ENCODE data around the gene LY9.
"Not testable (repeated sequence)": the region's sequence is repeated elsewhere in the genome, so short reads cannot be mapped to it uniquely, and the experiment has no call there.

Gene LY9

DNA sequence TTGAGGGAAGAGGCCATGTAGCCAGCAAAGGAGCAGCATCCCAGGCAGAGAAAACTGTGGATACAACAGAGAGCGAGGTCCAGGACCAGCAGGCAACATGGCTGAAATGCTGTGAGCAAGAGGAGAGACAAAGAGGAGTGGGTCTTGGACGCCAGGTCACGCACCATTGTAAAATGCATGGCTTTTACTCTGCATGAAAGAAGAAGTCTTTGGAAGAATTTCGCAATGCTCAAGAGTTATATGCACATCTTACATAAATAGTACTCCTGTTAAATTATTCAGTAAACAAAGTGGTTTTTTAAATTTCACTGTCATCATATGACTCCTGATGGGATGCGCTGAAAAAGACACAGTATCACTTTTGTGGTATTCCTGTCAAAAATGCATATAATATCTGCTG lies 63.2 kb downstream of the LY9 start:
- no peak for DNase-seq
- CTCF ChIA-PET: interaction anchor here (1.0 to 1.1 kb wide), 2 partner anchors 15 to 25 kb away, joined by 4 read pairs; no protein-coding TSS in a partner anchor
- Mint-ChIP-seq H3K9me3 (no peaks in the 10 kb centered on the region), H3K4me3 (no peak overlapping the region), H3K4me1 (peaks cover 15% of the 10 kb centered on the region), H3K36me3 (no peaks in the 10 kb centered on the region), H3K27ac (no peak overlapping the region), H3K27me3 (peaks cover 17% of the 10 kb centered on the region)

DNA sequence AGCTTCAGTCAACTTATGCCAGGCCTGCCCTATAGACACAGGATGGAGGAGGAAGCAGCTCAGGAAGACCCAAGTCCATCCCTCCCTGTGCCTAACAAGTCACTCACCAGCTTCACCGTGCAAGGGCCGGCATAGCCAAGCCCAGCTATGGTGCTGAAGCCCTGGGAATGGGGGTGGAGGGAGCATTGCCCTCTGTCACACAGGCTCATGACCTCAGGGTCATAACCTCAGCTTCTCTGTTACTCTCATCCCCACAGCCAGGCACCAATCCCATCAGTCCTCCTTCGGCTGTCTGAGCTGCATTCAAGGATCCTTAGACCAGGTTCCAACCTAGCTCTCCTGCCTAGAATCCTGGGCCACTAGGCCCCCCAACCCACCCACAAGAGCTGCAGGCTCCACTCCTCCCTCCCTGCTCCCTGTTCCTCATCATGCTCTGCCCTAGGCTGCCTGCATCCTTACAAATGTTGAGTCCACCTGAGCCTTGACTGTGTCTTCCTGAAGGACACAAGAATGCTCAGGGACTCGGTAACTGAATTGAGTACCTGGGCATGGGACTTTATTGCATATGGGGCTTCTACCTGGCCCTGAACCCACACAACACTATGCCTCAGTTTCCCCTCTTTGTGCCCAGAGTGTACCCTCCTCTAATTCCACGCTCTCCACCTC lies 65.0 kb downstream of the LY9 start:
- no peak for DNase-seq
- Mint-ChIP-seq H3K36me3 (no peaks in the 10 kb centered on the region), H3K4me1 (peaks cover 15% of the 10 kb centered on the region), H3K9me3 (no peaks in the 10 kb centered on the region), H3K4me3 (no peak overlapping the region), H3K27me3 (peaks cover 20% of the 10 kb centered on the region), H3K27ac (no peak overlapping the region)
- CTCF ChIA-PET: interaction anchor here (0.8 to 5.3 kb wide), 3 partner anchors 16 to 90 kb away, joined by 3 to 28 read pairs (median 23); no protein-coding TSS in a partner anchor

- DNase-seq: peak; percentile 44
- H3K36me3 Mint-ChIP-seq: no peaks in the 10 kb centered on the region
Measured at GRCh38 chr1:160862203-160863060, 66.5 kb downstream of the LY9 start, which contains the start of gene CD244. TSS of gene CD244 (minus strand) at chr1:160862887. CDS start at chr1:160862677, 210 bp downstream.

DNA sequence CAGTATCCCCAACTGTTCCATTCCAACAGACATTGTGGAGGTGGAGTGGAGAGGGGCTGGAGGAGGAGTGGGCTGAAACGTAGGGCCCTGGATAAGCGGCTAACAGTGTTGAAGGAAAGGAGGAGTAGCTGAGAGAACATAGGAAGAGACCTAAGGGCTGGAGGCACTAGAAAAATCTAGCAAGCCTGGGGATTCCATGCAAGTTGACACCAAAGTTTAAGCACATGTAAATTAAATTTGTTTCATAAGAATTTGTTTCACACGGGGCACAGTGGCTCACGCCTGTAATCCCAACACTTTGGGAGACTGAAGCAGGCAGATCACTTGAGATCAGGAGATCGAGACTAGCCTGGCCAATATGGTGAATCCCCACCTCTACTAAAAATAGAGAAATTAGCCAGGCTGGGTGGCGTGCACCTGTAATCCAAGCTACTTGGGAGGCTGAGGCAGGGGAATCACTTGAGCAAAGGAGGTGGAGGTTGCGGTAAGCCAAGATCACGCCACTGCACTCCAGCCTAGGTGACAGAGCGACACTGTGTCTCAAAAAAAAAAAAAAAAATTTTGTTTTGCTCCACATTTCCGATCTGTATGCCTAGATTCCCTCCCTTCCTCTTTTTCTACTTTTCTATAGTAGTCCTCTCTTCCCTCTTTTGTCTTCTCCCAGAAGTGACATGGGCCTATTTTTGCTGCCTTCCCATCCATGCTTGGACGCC lies 67.2 kb downstream of the LY9 start:
- Mint-ChIP-seq H3K4me3 (no peak overlapping the region), H3K27me3 (peaks cover 20% of the 10 kb centered on the region), H3K36me3 (no peaks in the 10 kb centered on the region), H3K4me1 (peaks cover 15% of the 10 kb centered on the region), H3K27ac (no peak overlapping the region), H3K9me3 (no peaks in the 10 kb centered on the region)
- no peak for DNase-seq
- CTCF ChIA-PET: interaction anchor here (1.3 to 5.3 kb wide), 4 partner anchors 14 to 89 kb away, joined by 5 to 28 read pairs (median 15); no protein-coding TSS in a partner anchor

More at GRCh38 chr1:160862203-160863060, 66.5 kb downstream of the LY9 start, which contains the start of gene CD244:
- peaks cover 20% of the 10 kb centered on the region for H3K27me3 Mint-ChIP-seq
- H3K9me3 Mint-ChIP-seq: no peaks in the 10 kb centered on the region
- no peak within 1 kb of the TSS for H3K27ac Mint-ChIP-seq
- CTCF ChIA-PET: interaction anchor here (1.3 to 5.3 kb wide), 3 partner anchors 15 to 89 kb away, joined by 5 to 28 read pairs (median 23); no protein-coding TSS in a partner anchor
- H3K4me3 Mint-ChIP-seq: no peak within 1 kb of the TSS
- H3K4me1 Mint-ChIP-seq: peaks cover 15% of the 10 kb centered on the region

GRCh38 chr1:160863774-160864131 lies 67.8 kb downstream of the LY9 start:
- H3K27me3 Mint-ChIP-seq: peaks cover 20% of the 10 kb centered on the region
- H3K4me3 Mint-ChIP-seq: no peak overlapping the region
- H3K27ac Mint-ChIP-seq: no peak overlapping the region
- DNase-seq: no peak
- peaks cover 15% of the 10 kb centered on the region for H3K4me1 Mint-ChIP-seq
- no peaks in the 10 kb centered on the region for H3K9me3 Mint-ChIP-seq
- no peaks in the 10 kb centered on the region for H3K36me3 Mint-ChIP-seq
- CTCF ChIA-PET: interaction anchor here (1.3 to 5.3 kb wide), 2 partner anchors 13 to 29 kb away, joined by 7 to 28 read pairs; no protein-coding TSS in a partner anchor

DNA sequence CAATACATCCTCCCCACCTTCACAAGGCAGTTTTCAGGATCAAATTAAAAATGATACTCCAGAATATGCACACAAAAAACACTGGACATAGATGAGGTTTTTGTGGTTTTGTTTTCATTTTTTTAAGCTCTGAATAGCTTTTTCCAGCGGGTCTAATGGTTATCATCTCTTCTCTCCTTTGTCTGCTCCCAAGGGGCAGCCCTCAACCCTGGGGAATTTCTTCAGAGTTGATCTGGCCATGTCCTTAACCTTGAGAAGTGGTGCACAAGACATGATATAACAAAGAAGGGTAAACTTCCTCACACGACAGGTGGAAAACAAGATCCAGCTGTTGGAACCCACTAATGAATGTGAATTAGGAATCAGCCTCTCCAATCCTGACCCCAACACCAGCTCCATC lies 68.2 kb downstream of the LY9 start:
- no peaks in the 10 kb centered on the region for H3K36me3 Mint-ChIP-seq
- H3K4me3 Mint-ChIP-seq: no peak overlapping the region
- H3K27ac Mint-ChIP-seq: no peak overlapping the region
- H3K27me3 Mint-ChIP-seq: peaks cover 20% of the 10 kb centered on the region
- no peaks in the 10 kb centered on the region for H3K9me3 Mint-ChIP-seq
- CTCF ChIA-PET: interaction anchor here (1.0 to 5.3 kb wide), 3 partner anchors 13 to 89 kb away, joined by 4 to 28 read pairs (median 7); no protein-coding TSS in a partner anchor
- DNase-seq: no peak
- H3K4me1 Mint-ChIP-seq: peaks cover 15% of the 10 kb centered on the region

DNA sequence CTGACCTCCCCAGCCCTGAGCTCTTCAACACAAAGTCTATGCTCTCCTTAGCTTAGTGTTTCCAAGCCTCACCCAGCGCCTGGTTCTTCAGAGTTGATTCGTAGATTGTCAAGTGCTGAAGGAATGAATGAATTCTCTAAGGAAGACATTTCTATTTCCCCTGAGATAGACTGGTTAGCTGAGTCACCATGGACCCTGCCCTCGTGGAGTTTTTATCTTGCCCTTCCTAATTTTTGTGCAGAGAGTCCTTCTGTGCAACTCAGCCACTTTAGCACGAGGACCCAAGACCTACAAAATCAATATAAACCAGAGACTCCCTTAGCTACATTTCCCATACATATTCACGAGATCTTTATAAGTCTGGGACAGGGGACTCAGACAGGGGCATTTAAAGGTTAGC lies 69.4 kb downstream of the LY9 start:
- H3K27me3 Mint-ChIP-seq: peaks cover 20% of the 10 kb centered on the region
- H3K4me1 Mint-ChIP-seq: peaks cover 15% of the 10 kb centered on the region
- H3K4me3 Mint-ChIP-seq: no peak overlapping the region
- H3K36me3 Mint-ChIP-seq: no peaks in the 10 kb centered on the region
- no peak for DNase-seq
- CTCF ChIA-PET: interaction anchor here (1.0 to 5.3 kb wide), 3 partner anchors 12 to 88 kb away, joined by 4 to 28 read pairs (median 4); no protein-coding TSS in a partner anchor
- H3K9me3 Mint-ChIP-seq: no peaks in the 10 kb centered on the region
- no peak overlapping the region for H3K27ac Mint-ChIP-seq

GRCh38 chr1:160866001-160866694 lies 70.2 kb downstream of the LY9 start:
- no peak overlapping the region for H3K4me3 Mint-ChIP-seq
- peaks cover 15% of the 10 kb centered on the region for H3K27me3 Mint-ChIP-seq
- no peak overlapping the region for H3K27ac Mint-ChIP-seq
- no peak for DNase-seq
- H3K9me3 Mint-ChIP-seq: no peaks in the 10 kb centered on the region
- H3K4me1 Mint-ChIP-seq: peaks cover 15% of the 10 kb centered on the region
- CTCF ChIA-PET: interaction anchor here (1.5 to 5.3 kb wide), 2 partner anchors 11 to 28 kb away, joined by 4 to 28 read pairs; no protein-coding TSS in a partner anchor
- H3K36me3 Mint-ChIP-seq: no peaks in the 10 kb centered on the region

DNA sequence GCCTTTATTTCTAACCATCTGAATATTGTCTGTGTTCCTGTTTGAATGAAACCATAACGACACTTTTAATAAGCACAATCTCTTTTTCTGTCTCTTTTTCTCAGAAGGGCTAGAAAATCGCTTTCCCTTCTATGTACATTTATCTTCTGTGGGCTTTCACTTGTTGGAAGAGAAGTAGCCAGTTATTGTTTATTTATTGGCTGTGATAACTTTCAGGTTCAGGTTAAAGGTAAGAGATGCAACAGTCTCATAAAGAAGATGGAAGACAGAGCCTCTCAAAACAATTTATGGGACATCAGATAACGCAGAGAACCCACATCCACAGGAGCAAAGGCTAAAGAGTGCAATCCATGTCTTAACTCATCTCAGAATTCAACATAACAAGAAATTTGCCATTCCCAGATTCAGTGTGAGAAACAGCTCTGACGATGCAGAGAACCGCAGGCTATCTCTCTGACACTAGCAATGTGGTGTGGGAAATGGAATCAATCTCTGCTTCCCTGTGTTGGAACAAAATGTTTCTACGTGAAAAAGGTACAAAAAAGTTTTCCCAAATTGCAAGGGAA lies 70.8 kb downstream of the LY9 start:
- Mint-ChIP-seq H3K36me3 (no peaks in the 10 kb centered on the region), H3K27me3 (peaks cover 15% of the 10 kb centered on the region), H3K9me3 (no peaks in the 10 kb centered on the region), H3K4me3 (no peak overlapping the region), H3K4me1 (peaks cover 12% of the 10 kb centered on the region), H3K27ac (no peak overlapping the region)
- CTCF ChIA-PET: no interaction called here
- no peak for DNase-seq

DNA sequence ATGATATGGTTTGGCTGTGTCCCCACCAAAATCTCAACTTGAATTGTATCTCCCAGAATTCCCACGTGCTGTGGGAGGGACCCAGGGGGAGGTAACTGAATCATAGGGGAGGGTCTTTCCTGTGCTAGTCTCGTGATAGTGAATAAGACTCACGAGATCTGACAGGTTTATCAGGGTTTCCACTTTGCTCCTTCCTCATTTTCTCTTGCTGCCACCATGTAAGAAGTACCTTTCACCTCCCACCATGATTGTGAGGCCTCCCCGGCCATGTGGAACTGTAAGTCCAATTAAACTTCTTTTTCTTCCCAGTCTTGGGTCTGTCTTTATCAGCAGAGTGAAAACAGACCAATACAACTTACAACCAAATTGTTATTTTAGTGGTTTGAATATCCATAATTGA lies 71.7 kb downstream of the LY9 start:
- CTCF ChIA-PET: interaction anchor here (0.8 kb wide), 1 partner anchor 137 kb away, joined by 3 read pairs; no protein-coding TSS in a partner anchor
- DNase-seq, H3K36me3 Mint-ChIP-seq, H3K27ac Mint-ChIP-seq, H3K27me3 Mint-ChIP-seq, H3K4me1 Mint-ChIP-seq, H3K9me3 Mint-ChIP-seq, H3K4me3 Mint-ChIP-seq: not testable (repeated sequence)

- DNase-seq: no peak
- H3K36me3 Mint-ChIP-seq: no peaks in the 10 kb centered on the region
- CTCF ChIA-PET: interaction anchor here (0.8 kb wide), 1 partner anchor 138 kb away, joined by 3 read pairs; no protein-coding TSS in a partner anchor
- H3K9me3 Mint-ChIP-seq: no peaks in the 10 kb centered on the region
- H3K27ac Mint-ChIP-seq: no peak overlapping the region
- no peak overlapping the region for H3K4me3 Mint-ChIP-seq
- H3K4me1 Mint-ChIP-seq: peaks cover 3% of the 10 kb centered on the region
- H3K27me3 Mint-ChIP-seq: peaks cover 6% of the 10 kb centered on the region
Measured at GRCh38 chr1:160868141-160868540, 72.2 kb downstream of the LY9 start.

DNA sequence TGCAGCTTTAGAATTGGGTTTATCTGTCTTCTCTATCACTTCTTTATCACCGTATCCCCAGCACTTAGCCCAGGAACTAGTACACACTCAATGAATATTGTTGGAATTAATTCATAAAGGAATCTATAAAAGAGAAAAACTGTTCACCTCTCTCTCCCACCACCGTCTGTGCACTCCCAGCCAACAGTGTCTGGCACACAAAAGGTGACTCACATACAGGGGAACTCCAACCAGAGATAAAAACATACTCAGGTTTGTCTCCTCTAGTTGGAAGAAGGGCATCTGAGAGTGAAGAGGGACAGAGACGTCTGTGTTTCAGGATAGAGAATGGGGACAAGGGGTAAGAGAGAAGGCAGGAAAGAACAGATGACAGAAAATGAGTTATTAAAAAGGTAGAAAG lies 79.0 kb downstream of the LY9 start:
- CTCF ChIA-PET: interaction anchor here (1.3 to 3.3 kb wide), 3 partner anchors 9 to 98 kb away, joined by 4 to 18 read pairs (median 5); partner anchors contain the start of gene ITLN1
- DNase-seq: no peak
- no peak overlapping the region for H3K4me3 Mint-ChIP-seq
- no peaks in the 10 kb centered on the region for H3K36me3 Mint-ChIP-seq
- H3K27ac Mint-ChIP-seq: no peak overlapping the region
- peaks cover 21% of the 10 kb centered on the region for H3K27me3 Mint-ChIP-seq
- peaks cover 5% of the 10 kb centered on the region for H3K4me1 Mint-ChIP-seq
- H3K9me3 Mint-ChIP-seq: no peaks in the 10 kb centered on the region

DNA sequence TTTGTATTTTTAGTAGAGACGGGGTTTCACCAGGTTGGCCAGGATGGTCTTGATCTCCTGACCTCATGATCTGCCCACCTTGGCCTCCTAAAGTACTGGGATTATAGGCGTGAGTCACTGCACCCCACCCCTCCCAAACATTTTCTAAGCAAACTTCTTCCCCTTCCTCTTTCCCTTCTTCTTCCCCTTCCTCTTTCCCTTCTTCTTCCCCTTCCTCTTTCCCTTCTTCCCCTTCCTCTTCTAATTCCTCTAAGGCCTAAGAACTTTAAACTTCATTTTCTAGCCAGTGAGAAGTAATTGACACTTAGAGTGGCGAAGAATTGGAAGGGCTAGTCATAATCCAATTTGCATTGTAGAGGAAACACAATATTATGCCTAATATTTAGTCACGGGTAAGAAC lies 79.6 kb downstream of the LY9 start:
- peaks cover 24% of the 10 kb centered on the region for H3K27me3 Mint-ChIP-seq
- CTCF ChIA-PET: interaction anchor here (1.3 to 3.3 kb wide), 2 partner anchors 9 to 39 kb away, joined by 5 to 18 read pairs; partner anchors contain the start of gene ITLN1
- not testable (repeated sequence) for H3K27ac Mint-ChIP-seq, H3K9me3 Mint-ChIP-seq, H3K36me3 Mint-ChIP-seq, H3K4me1 Mint-ChIP-seq, H3K4me3 Mint-ChIP-seq, DNase-seq
